Sigmoid colon (tissue), 4 donors: ENCODE results near the gene TGM6.

Source experiments
- EP300 ChIP-seq, 4 donors: sonication (generic); formaldehyde crosslinking; IDR thresholded peaks; one replicate each; pipeline ENCODE4 v1.6.1; 2017; ENCODE audit warnings: antibody characterized with exemption in 4 of 4
- POLR2A ChIP-seq, 2 donors: fragments of 450-650 bp; IDR thresholded peaks; one replicate each; pipeline ENCODE4 v1.6.1; 2016; ENCODE audit warnings: antibody characterized with exemption in 2 of 2, mild to moderate bottlenecking in 2 of 2, moderate library complexity in 2 of 2
- POLR2AphosphoS5 ChIP-seq, 4 donors: sonication (generic); formaldehyde crosslinking; IDR thresholded peaks; one replicate each; pipeline ENCODE4 v1.6.1; 2017; ENCODE audit warnings: antibody characterized with exemption in 4 of 4
- TF ChIP-seq, protein P1 (sequence below), 4 experiments: fragments of 450-650 bp in 3 of 4; fragments of 200-600 bp in 1 of 4; IDR thresholded peaks; one replicate each; pipeline ENCODE4 v1.5.1; 2016 to 2019; ENCODE audit warnings: antibody characterized with exemption in 4 of 4, mild to moderate bottlenecking in 3 of 4, moderate library complexity in 2 of 4

DNA sequence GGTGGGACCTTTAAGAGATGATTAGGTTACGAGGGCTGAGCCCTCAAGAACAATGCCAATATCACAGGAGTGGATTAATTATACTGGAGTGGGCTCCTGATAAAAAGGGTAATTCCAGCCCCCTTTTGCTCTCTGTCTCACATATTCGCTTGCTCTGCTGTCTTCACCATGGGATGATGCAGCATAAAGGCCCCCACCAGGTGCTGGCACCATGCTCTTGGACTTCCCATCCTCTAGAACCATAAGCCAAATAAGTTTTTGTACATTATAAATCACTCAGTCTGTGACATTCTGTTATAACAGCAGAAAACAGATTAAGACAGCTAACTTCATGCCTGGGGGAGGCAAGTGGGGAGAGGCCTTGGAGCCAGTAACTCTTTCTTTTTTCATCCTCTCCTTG, 99.7 kb downstream of the TGM6 start:
- TF ChIP-seq, protein P1, sequence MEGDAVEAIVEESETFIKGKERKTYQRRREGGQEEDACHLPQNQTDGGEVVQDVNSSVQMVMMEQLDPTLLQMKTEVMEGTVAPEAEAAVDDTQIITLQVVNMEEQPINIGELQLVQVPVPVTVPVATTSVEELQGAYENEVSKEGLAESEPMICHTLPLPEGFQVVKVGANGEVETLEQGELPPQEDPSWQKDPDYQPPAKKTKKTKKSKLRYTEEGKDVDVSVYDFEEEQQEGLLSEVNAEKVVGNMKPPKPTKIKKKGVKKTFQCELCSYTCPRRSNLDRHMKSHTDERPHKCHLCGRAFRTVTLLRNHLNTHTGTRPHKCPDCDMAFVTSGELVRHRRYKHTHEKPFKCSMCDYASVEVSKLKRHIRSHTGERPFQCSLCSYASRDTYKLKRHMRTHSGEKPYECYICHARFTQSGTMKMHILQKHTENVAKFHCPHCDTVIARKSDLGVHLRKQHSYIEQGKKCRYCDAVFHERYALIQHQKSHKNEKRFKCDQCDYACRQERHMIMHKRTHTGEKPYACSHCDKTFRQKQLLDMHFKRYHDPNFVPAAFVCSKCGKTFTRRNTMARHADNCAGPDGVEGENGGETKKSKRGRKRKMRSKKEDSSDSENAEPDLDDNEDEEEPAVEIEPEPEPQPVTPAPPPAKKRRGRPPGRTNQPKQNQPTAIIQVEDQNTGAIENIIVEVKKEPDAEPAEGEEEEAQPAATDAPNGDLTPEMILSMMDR (IDR thresholded peaks at IDR 0.05), result no peak
- TF ChIP-seq POLR2A (IDR thresholded peaks at IDR 0.05) (no peak), POLR2AphosphoS5 (IDR thresholded peaks at IDR 0.05) (no peak), EP300 (IDR thresholded peaks at IDR 0.05) (no peak)
